Measurements from ENCODE around the gene HAUS8.

DNA sequence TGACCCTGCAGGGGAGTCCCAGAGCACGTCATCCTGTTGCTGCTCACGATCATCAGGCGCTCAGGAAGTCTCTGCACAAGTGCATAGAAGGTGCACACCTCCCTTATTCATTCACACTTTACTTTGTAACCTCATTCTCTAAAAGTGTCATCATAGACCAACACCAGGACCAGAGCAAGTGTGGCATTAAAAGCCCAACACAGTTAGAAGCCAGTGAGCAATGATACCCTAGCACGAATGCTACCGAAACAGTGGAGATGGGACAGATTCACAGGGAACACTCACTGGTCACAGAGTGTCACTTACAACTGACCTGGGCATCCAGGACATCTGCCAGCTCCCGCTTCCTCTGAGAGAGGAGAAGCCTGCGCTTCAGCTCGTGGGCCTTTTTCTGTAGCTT, 17.0 kb downstream of the HAUS8 start:
- TF ChIP-seq, protein P1, sequence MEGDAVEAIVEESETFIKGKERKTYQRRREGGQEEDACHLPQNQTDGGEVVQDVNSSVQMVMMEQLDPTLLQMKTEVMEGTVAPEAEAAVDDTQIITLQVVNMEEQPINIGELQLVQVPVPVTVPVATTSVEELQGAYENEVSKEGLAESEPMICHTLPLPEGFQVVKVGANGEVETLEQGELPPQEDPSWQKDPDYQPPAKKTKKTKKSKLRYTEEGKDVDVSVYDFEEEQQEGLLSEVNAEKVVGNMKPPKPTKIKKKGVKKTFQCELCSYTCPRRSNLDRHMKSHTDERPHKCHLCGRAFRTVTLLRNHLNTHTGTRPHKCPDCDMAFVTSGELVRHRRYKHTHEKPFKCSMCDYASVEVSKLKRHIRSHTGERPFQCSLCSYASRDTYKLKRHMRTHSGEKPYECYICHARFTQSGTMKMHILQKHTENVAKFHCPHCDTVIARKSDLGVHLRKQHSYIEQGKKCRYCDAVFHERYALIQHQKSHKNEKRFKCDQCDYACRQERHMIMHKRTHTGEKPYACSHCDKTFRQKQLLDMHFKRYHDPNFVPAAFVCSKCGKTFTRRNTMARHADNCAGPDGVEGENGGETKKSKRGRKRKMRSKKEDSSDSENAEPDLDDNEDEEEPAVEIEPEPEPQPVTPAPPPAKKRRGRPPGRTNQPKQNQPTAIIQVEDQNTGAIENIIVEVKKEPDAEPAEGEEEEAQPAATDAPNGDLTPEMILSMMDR (IDR thresholded peaks at IDR 0.05; ENCODE audit: low read depth, low read length, poor library complexity, severe bottlenecking): no peak
- no peak for TF ChIP-seq EZH2phosphoT487 (IDR thresholded peaks at IDR 0.05; ENCODE audit: borderline replicate concordance, low read length)
